AG09319 (cell line): ENCODE data around the gene SNCA.

Source experiments
- DNase-seq: peaks from one replicate; pipeline ENCODE4 v3.0.0-alpha.2; 2010; ENCODE audit warnings: low read depth; ENCODE audit errors: extremely low read depth
- CTCF ChIP-seq: IDR thresholded peaks from 2 replicates; pipeline ENCODE4 v1.5.1; 2011; ENCODE audit warnings: low read depth, mild to moderate bottlenecking, inconsistent platforms, low read length, moderate library complexity

The SNCA gene

GRCh38 chr4:89700766-89701423 is 136.1 kb downstream of the SNCA start:
- TF ChIP-seq CTCF: no peak; the same call in 1 of the 2 replicates
- DNase-seq: no peak

- TF ChIP-seq CTCF: no peak
- no peak for DNase-seq
These were observed 151.3 kb downstream of the SNCA start for GRCh38 chr4:89685690-89686089.

GRCh38 chr4:89685277-89685676 is 151.7 kb downstream of the SNCA start:
- DNase-seq: no peak
- TF ChIP-seq CTCF: no peak

- DNase-seq: no peak
- no peak for TF ChIP-seq CTCF
These were observed 152.4 kb downstream of the SNCA start for GRCh38 chr4:89684536-89684935.

GRCh38 chr4:89682808-89683207 is 154.2 kb downstream of the SNCA start:
- DNase-seq: no peak
- no peak for TF ChIP-seq CTCF

GRCh38 chr4:89681671-89682070 is 155.3 kb downstream of the SNCA start:
- no peak for DNase-seq
- no peak for TF ChIP-seq CTCF

- TF ChIP-seq CTCF: no peak
- no peak for DNase-seq
These were observed 155.7 kb downstream of the SNCA start for GRCh38 chr4:89681219-89681618.
